UCSD-AML1 (cell line): ENCODE measurements around the gene PRKCA.
A peak's percentile ranks its signal among the peaks of the same experiment; 100 is the strongest.
"Not testable (repeated sequence)": the region's sequence is repeated elsewhere in the genome, so short reads cannot be mapped to it uniquely, and the experiment has no call there.

Source experiments
- DNase-seq: peaks from one replicate; lab custom pipeline; 2025; ENCODE audit not compliant: unreplicated experiment; lab: John Stamatoyannopoulos, UW

PRKCA gene

GRCh38 chr17:66350576-66350975, 48.2 kb downstream of the PRKCA start:
- not testable (repeated sequence) for DNase-seq

GRCh38 chr17:66351033-66351432, 48.6 kb downstream of the PRKCA start:
- DNase-seq: no peak

GRCh38 chr17:66351701-66352100, 49.3 kb downstream of the PRKCA start:
- no peak for DNase-seq

- DNase-seq: no peak
Measured at GRCh38 chr17:66353937-66354401, 51.6 kb downstream of the PRKCA start.

- no peak for DNase-seq
Measured at GRCh38 chr17:66354472-66354871, 52.1 kb downstream of the PRKCA start.

GRCh38 chr17:66354981-66355380, 52.6 kb downstream of the PRKCA start:
- DNase-seq: no peak

GRCh38 chr17:66355510-66355909, 53.1 kb downstream of the PRKCA start:
- no peak for DNase-seq

GRCh38 chr17:66357037-66357436, 54.6 kb downstream of the PRKCA start:
- no peak for DNase-seq

- DNase-seq: no peak
Measured at GRCh38 chr17:66359351-66359750, 56.9 kb downstream of the PRKCA start.

GRCh38 chr17:66360961-66361565, 58.6 kb downstream of the PRKCA start:
- DNase-seq: not testable (repeated sequence)

- DNase-seq: no peak
Measured at GRCh38 chr17:66364508-66364907, 62.1 kb downstream of the PRKCA start.

- no peak for DNase-seq
Measured at GRCh38 chr17:66364990-66365490, 62.6 kb downstream of the PRKCA start.

- no peak for DNase-seq
Measured at GRCh38 chr17:66365903-66366302, 63.5 kb downstream of the PRKCA start.

- no peak for DNase-seq
Measured at GRCh38 chr17:66367107-66367506, 64.7 kb downstream of the PRKCA start.

GRCh38 chr17:66369830-66370229, 67.4 kb downstream of the PRKCA start:
- DNase-seq: no peak

GRCh38 chr17:66371561-66371960, 69.1 kb downstream of the PRKCA start:
- no peak for DNase-seq

GRCh38 chr17:66372182-66372581, 69.8 kb downstream of the PRKCA start:
- no peak for DNase-seq

- no peak for DNase-seq
Measured at GRCh38 chr17:66373079-66373478, 70.7 kb downstream of the PRKCA start.

- DNase-seq: peak; percentile 35
Measured at GRCh38 chr17:66373944-66374817, 71.8 kb downstream of the PRKCA start.

- no peak for DNase-seq
Measured at GRCh38 chr17:66375121-66375520, 72.7 kb downstream of the PRKCA start.

GRCh38 chr17:66378296-66378695, 75.9 kb downstream of the PRKCA start:
- no peak for DNase-seq

- no peak for DNase-seq
Measured at GRCh38 chr17:66379544-66379943, 77.1 kb downstream of the PRKCA start.
